Activated T-cell treated with anti-CD3 and anti-CD28 coated beads, Interleukin-2, amount 50 U/mL, for 48 hours (primary cell): ENCODE data around the gene OTUB1.
"Not testable (repeated sequence)": the region's sequence is repeated elsewhere in the genome, so short reads cannot be mapped to it uniquely, and the experiment has no call there.

ENCODE experiments used
- DNase-seq, 2 experiments: peaks; one replicate each; pipeline ENCODE4 v3.0.0-alpha.2; 2020

Gene OTUB1

GRCh38 chr11:64026575-64027205 is 40.5 kb downstream of the OTUB1 start:
- no peak for DNase-seq

- no peak for DNase-seq
Measured at GRCh38 chr11:64027651-64028397, 41.6 kb downstream of the OTUB1 start.

GRCh38 chr11:64028398-64029115 is 42.3 kb downstream of the OTUB1 start:
- no peak for DNase-seq

- no peak for DNase-seq
Measured at GRCh38 chr11:64029773-64030172, 43.5 kb downstream of the OTUB1 start.

- no peak for DNase-seq
Measured at GRCh38 chr11:64031001-64031400, 44.8 kb downstream of the OTUB1 start.

GRCh38 chr11:64032050-64032449 is 45.8 kb downstream of the OTUB1 start:
- DNase-seq = no peak

- no peak for DNase-seq
Measured at GRCh38 chr11:64034411-64034811, 48.2 kb downstream of the OTUB1 start.

- no peak for DNase-seq
Measured at GRCh38 chr11:64035081-64035524, 48.9 kb downstream of the OTUB1 start.

GRCh38 chr11:64035576-64035975 is 49.3 kb downstream of the OTUB1 start, which contains the start of gene FLRT1:
Gene FLRT1 (plus strand): TSS chr11:64035931. CDS start chr11:64116268, 80,337 bp downstream.
- DNase-seq = no peak

- DNase-seq = peak; percentile 28 to 35
Measured at GRCh38 chr11:64036087-64037026, 50.1 kb downstream of the OTUB1 start.

- DNase-seq = peak in 1 of 2 experiments; percentile 30
Measured at GRCh38 chr11:64037027-64037634, 50.9 kb downstream of the OTUB1 start.

- no peak for DNase-seq
Measured at GRCh38 chr11:64038500-64038899, 52.3 kb downstream of the OTUB1 start.

GRCh38 chr11:64039012-64039665 is 52.9 kb downstream of the OTUB1 start:
- DNase-seq = no peak

- DNase-seq = no peak
Measured at GRCh38 chr11:64040684-64041322, 54.6 kb downstream of the OTUB1 start.

- DNase-seq = no peak
Measured at GRCh38 chr11:64041846-64042245, 55.6 kb downstream of the OTUB1 start.

- DNase-seq = no peak
Measured at GRCh38 chr11:64042301-64042700, 56.1 kb downstream of the OTUB1 start.

GRCh38 chr11:64043545-64043944 is 57.3 kb downstream of the OTUB1 start:
- DNase-seq = no peak

GRCh38 chr11:64044730-64045393 is 58.6 kb downstream of the OTUB1 start:
- DNase-seq = no peak

- DNase-seq = no peak
Measured at GRCh38 chr11:64045700-64046099, 59.5 kb downstream of the OTUB1 start.

GRCh38 chr11:64047373-64047772 is 61.1 kb downstream of the OTUB1 start:
- not testable (repeated sequence) for DNase-seq
